ENCODE results near the gene FABP6. TPM values are rescaled to one million over a fixed set of nuclear protein-coding genes. Genes with fewer than 3 reads are reported as not detected.

The FABP6 gene, protein sequence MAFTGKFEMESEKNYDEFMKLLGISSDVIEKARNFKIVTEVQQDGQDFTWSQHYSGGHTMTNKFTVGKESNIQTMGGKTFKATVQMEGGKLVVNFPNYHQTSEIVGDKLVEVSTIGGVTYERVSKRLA
- not detected for total RNA-seq

DNA sequence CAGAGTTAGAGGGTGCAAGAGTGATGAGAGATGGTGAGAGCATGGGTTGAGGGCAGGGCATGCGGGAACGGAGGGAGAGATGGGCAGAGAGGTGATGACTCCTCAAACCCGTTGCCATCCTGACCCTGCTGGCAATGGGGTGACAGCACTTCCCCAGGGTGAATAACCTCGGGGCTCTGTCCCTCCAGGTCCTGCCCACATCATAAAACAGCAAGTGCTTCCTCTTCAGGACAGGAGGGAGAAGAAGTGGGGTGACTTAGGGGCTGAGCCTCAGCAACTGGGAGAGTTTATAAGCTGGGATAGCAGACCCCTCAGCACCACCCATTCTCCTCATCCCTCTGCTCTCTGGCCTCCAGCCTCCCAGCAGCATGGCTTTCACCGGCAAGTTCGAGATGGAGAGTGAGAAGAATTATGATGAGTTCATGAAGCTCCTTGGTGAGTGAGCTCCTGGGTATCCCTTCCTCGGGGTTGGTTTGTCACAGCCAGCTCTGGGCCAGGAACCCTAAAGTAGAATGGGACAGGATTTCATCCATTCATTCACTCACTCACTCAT, at the start of gene FABP6:
TSS of gene FABP6 (plus strand) at position 317 of the 553 bp plus-strand sequence. CDS start at position 369, 52 bp downstream.
- TF ChIP-seq EP300 (IDR thresholded peaks at IDR 0.05; ENCODE audit: low read depth) (no peak), POLR2AphosphoS5 (IDR thresholded peaks at IDR 0.05) (no peak), POLR2A (IDR thresholded peaks at IDR 0.05) (no peak)
- TF ChIP-seq, protein P1, sequence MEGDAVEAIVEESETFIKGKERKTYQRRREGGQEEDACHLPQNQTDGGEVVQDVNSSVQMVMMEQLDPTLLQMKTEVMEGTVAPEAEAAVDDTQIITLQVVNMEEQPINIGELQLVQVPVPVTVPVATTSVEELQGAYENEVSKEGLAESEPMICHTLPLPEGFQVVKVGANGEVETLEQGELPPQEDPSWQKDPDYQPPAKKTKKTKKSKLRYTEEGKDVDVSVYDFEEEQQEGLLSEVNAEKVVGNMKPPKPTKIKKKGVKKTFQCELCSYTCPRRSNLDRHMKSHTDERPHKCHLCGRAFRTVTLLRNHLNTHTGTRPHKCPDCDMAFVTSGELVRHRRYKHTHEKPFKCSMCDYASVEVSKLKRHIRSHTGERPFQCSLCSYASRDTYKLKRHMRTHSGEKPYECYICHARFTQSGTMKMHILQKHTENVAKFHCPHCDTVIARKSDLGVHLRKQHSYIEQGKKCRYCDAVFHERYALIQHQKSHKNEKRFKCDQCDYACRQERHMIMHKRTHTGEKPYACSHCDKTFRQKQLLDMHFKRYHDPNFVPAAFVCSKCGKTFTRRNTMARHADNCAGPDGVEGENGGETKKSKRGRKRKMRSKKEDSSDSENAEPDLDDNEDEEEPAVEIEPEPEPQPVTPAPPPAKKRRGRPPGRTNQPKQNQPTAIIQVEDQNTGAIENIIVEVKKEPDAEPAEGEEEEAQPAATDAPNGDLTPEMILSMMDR (IDR thresholded peaks at IDR 0.05) = no peak
- Histone ChIP-seq H3K4me3 (no peak within 1 kb of the TSS), H3K36me3 (no peaks in the 10 kb centered on the region), H3K4me1 (no peaks in the 10 kb centered on the region), H3K27me3 (no peaks in the 10 kb centered on the region), H3K9me3 (no peaks in the 10 kb centered on the region), H3K27ac (no peak within 1 kb of the TSS)
- in situ Hi-C loops (cut with MboI; ENCODE audit: low pct_ligation_motif_present in 1 of 4, low pct_unique_long_range_greater_than_20kb in 1 of 4, low sequenced_read_pairs in 3 of 4) = no loop called here
- no peak for DNase-seq
- intact Hi-C loops (cut with DNase I; ENCODE audit: low total_unique reads) = no loop called here
- 62 to 100% methylated on average over 1 to 7 of the region's 7 CpGs for WGBS, 2 donors (ENCODE audit: low coverage in 1 of 2)

DNA sequence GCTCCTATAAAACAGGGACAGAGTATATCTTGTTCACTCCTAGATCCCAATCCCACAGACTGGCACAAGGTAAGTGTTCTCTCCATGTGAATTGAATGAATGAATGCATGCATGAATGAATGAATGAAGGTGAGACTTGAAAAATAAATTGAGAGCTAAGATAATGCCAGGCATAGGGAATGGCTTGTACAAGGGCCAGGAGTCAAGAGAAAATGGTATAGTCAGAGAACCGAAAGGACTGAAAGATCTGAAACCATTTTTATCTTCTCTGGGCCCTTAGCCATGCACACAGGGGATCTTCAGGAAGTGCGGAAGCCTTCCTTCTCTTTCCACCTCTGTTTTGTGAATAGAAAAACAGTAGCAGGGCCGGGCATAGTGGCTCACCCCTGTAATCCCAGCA, 48.4 kb upstream of the FABP6 start:
- 81 to 92% methylated on average over 2 to 3 of the region's 3 CpGs for whole genome bisulfite sequencing, 2 donors (ENCODE audit: low coverage in 1 of 2)
- no peaks in the 10 kb centered on the region for H3K4me1 ChIP-seq
- H3K27me3 ChIP-seq = no peaks in the 10 kb centered on the region
- no peak overlapping the region for H3K4me3 ChIP-seq
- no peak for DNase-seq
- H3K27ac ChIP-seq = no peak overlapping the region
- TF ChIP-seq EP300 (IDR thresholded peaks at IDR 0.05; ENCODE audit: low read depth) (no peak), POLR2AphosphoS5 (IDR thresholded peaks at IDR 0.05) (no peak), POLR2A (IDR thresholded peaks at IDR 0.05) (no peak)
- TF ChIP-seq, protein P1 (IDR thresholded peaks at IDR 0.05) = no peak
- no peaks in the 10 kb centered on the region for H3K36me3 ChIP-seq
- intact Hi-C loops (cut with DNase I; ENCODE audit: low total_unique reads) = no loop called here
- no peaks in the 10 kb centered on the region for H3K9me3 ChIP-seq
- in situ Hi-C loops (cut with MboI; ENCODE audit: low pct_ligation_motif_present in 1 of 4, low pct_unique_long_range_greater_than_20kb in 1 of 4, low sequenced_read_pairs in 3 of 4) = no loop called here

DNA sequence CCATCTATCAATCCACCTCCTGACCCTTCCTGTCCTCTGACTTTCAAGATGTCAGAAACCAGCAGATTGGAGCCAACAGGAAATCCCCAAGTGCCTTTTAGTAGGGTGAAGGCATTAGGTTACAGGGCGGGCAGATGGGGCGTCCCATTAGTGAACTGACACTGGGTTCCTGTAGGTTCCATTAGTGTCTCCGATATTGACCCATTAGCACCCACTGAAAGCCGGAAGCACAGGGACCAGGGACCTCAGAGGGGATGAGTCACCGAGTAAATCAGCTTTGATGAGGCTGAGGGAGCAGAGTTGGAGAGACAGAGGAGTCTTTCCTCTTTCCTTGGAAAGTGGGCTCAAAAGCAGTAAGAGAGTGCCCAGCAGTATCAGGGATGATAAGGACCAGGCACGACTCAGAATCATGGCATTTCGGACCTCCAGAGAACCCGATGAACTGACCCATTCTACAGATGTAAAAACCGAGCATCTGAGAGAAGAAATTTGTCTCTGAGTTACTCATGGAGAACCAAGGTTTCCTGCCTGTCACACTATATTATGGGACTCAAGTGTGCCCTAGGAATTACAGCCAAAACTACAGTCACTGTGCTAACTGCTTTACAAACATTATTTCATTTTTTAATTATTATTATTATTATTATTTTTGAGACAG, 47.2 kb upstream of the FABP6 start:
- in situ Hi-C loops (cut with MboI; ENCODE audit: low pct_ligation_motif_present in 1 of 4, low pct_unique_long_range_greater_than_20kb in 1 of 4, low sequenced_read_pairs in 3 of 4) = no loop called here

DNA sequence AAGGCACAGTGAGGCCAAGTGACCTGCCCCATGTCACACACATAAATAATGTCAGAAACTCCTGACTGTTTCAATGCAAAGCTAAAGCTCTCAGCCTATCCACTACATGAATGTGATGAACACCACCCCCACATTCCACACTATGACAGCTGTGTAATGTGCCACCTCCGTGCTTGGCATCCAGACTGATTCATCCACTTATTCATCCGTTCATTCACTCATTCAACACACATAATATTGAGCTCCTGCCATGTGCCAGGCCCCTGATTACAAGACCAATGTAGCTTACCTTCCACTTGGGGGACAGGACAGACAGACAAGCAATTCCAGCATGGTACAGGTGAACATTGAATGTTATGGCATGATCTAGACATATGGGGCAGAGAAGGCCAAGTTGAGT, 46.2 kb upstream of the FABP6 start:
- H3K4me3 ChIP-seq = no peak overlapping the region
- no peaks in the 10 kb centered on the region for H3K27me3 ChIP-seq
- H3K4me1 ChIP-seq = peaks cover 0 to 3% (median under 1%) of the 10 kb centered on the region in 4 donors
- H3K36me3 ChIP-seq = no peaks in the 10 kb centered on the region
- H3K9me3 ChIP-seq = no peaks in the 10 kb centered on the region
- H3K27ac ChIP-seq = no peak overlapping the region
- no peak for DNase-seq
- 68% methylated on average over 2 of the region's 2 CpGs; no CpG with 5 or more reads in 1 of the 2 donors for WGBS, 2 donors (ENCODE audit: low coverage in 1 of 2)
- in situ Hi-C loops (cut with MboI; ENCODE audit: low pct_ligation_motif_present in 1 of 4, low pct_unique_long_range_greater_than_20kb in 1 of 4, low sequenced_read_pairs in 3 of 4) = no loop called here
- no peak for TF ChIP-seq POLR2A (IDR thresholded peaks at IDR 0.05)
- TF ChIP-seq, protein P1 (IDR thresholded peaks at IDR 0.05) = no peak
- TF ChIP-seq POLR2AphosphoS5 (IDR thresholded peaks at IDR 0.05) = no peak
- TF ChIP-seq EP300 (IDR thresholded peaks at IDR 0.05; ENCODE audit: low read depth) = no peak
- intact Hi-C loops (cut with DNase I; ENCODE audit: low total_unique reads) = no loop called here

More for the DNA sequence above, 47.2 kb upstream of the FABP6 start:
- 70 to 81% methylated on average over 2 to 9 of the region's 9 CpGs for WGBS, 2 donors (ENCODE audit: low coverage in 1 of 2)
- no peak for DNase-seq
- TF ChIP-seq POLR2AphosphoS5 (IDR thresholded peaks at IDR 0.05) = no peak
- TF ChIP-seq, protein P1 (IDR thresholded peaks at IDR 0.05) = no peak
- no peak for TF ChIP-seq POLR2A (IDR thresholded peaks at IDR 0.05)
- TF ChIP-seq EP300 (IDR thresholded peaks at IDR 0.05; ENCODE audit: low read depth) = no peak
- Histone ChIP-seq H3K27me3 (no peaks in the 10 kb centered on the region), H3K27ac (no peak overlapping the region), H3K4me3 (no peak overlapping the region), H3K36me3 (no peaks in the 10 kb centered on the region), H3K4me1 (no peaks in the 10 kb centered on the region), H3K9me3 (no peaks in the 10 kb centered on the region)
- intact Hi-C loops (cut with DNase I; ENCODE audit: low total_unique reads) = no loop called here
